Measurements from ENCODE around the gene DET1.
"Not testable (repeated sequence)": the region's sequence is repeated elsewhere in the genome, so short reads cannot be mapped to it uniquely, and the experiment has no call there.

Gene DET1

DNA sequence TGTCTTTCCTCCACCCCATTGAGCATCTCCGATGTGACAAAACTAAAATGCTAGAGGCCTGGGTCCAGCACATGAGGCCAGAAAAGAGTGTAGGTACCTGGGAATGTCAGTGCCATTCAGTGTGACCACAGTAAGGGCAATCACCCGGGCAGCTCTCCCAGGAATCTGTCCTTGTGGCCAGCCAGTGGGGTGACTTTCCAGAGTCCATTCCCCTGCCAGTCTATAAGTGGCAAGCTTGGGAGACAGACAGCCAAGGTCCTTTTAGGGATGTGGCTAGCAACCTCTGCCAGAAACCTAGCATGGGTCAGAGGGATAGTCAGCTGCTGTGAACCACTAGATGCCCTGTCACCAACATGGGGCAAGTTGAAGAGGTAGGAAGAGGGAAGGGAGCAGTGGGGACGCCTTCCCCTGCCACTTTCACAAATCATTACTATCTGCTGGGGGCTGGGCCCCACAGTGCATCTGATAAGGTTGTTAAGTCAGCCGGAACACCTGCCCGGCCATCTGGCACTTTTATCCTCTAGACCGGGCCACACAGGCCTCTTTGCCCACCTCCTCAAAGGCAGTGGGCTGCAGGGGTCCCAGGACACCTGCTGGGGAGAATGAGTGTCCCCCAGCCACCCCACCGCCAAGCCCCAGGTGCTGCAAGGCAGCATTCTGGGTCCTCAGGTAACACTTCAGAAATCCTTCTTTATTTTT lies 24.8 kb upstream of the DET1 start:
- Histone ChIP-seq H3K4me2 (no peak overlapping the region), H4K20me1 (no peaks in the 10 kb centered on the region), H3K4me3 (no peak overlapping the region), H3K36me3 (no peaks in the 10 kb centered on the region), H3K9ac (no peak overlapping the region), H3K9me3 (no peaks in the 10 kb centered on the region), H3K27ac (no peak overlapping the region), H3K27me3 (no peaks in the 10 kb centered on the region), H3K4me1 (no peaks in the 10 kb centered on the region)
- no peak for TF ChIP-seq Cebpa-rat (IDR thresholded peaks at IDR 0.05)

DNA sequence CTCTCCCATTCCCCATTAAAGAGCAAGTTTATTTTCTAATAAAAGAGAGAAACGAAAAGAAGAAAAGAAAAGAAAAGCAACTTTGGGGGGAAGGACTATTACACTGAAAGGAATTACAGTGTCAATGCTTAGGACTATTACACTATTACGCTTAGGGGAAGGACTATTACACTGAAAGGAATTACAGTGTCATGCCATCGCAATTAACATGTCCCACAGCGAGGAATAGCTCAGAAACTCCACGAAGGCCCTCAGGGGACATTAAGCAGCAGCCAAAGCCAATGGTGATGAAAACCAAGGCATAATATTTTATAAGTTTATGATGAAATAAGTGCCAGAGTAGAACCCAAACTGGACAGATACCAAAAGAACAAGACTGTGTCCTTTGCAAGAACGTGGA lies 22.1 kb upstream of the DET1 start:
- H3K36me3 ChIP-seq: no peaks in the 10 kb centered on the region
- no peaks in the 10 kb centered on the region for H3K9me3 ChIP-seq
- no peak overlapping the region for H3K4me2 ChIP-seq
- no peaks in the 10 kb centered on the region for H3K27me3 ChIP-seq
- no peak overlapping the region for H3K9ac ChIP-seq
- H3K4me1 ChIP-seq: no peaks in the 10 kb centered on the region
- TF ChIP-seq Cebpa-rat (IDR thresholded peaks at IDR 0.05): no peak
- H3K27ac ChIP-seq: no peak overlapping the region
- no peaks in the 10 kb centered on the region for H4K20me1 ChIP-seq
- no peak overlapping the region for H3K4me3 ChIP-seq

DNA sequence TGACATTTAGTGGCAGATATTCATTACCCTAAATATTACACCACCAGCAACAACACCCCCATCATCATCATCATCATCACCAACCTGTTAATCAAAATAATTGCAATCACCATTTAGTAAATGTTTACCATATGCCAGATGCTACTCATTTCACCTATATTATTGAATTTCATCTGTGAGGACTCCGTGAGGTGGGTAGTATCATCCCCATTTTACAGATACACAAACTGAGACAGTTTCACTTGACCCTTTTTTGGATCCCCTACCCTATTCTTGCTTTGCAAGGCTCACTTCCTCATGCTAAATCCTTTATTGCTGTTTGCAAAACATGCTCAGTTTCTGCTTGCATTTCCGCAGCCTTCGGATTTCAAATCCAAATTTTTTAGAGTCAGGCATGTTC lies 18.3 kb upstream of the DET1 start:
- Histone ChIP-seq H3K9ac (no peak overlapping the region), H3K4me3 (no peak overlapping the region), H3K9me3 (no peaks in the 10 kb centered on the region), H3K27ac (no peak overlapping the region), H3K4me2 (no peak overlapping the region), H3K27me3 (no peaks in the 10 kb centered on the region), H3K4me1 (no peaks in the 10 kb centered on the region), H4K20me1 (no peaks in the 10 kb centered on the region), H3K36me3 (no peaks in the 10 kb centered on the region)
- no peak for TF ChIP-seq Cebpa-rat (IDR thresholded peaks at IDR 0.05)

GRCh38 chr15:88563638-88564037 lies 17.2 kb upstream of the DET1 start:
- TF ChIP-seq Cebpa-rat (IDR thresholded peaks at IDR 0.05): no peak
- Histone ChIP-seq H3K4me2 (no peak overlapping the region), H3K27ac (no peak overlapping the region), H3K4me3 (no peak overlapping the region), H3K27me3 (no peaks in the 10 kb centered on the region), H3K9ac (no peak overlapping the region), H3K9me3 (no peaks in the 10 kb centered on the region), H3K36me3 (no peaks in the 10 kb centered on the region), H4K20me1 (no peaks in the 10 kb centered on the region), H3K4me1 (no peaks in the 10 kb centered on the region)

- H3K9ac ChIP-seq, H4K20me1 ChIP-seq, H3K36me3 ChIP-seq, H3K9me3 ChIP-seq, H3K4me1 ChIP-seq, H3K27me3 ChIP-seq, H3K4me2 ChIP-seq, H3K4me3 ChIP-seq, H3K27ac ChIP-seq: not testable (repeated sequence)
Observed at GRCh38 chr15:88559565-88559964, 13.1 kb upstream of the DET1 start.

DNA sequence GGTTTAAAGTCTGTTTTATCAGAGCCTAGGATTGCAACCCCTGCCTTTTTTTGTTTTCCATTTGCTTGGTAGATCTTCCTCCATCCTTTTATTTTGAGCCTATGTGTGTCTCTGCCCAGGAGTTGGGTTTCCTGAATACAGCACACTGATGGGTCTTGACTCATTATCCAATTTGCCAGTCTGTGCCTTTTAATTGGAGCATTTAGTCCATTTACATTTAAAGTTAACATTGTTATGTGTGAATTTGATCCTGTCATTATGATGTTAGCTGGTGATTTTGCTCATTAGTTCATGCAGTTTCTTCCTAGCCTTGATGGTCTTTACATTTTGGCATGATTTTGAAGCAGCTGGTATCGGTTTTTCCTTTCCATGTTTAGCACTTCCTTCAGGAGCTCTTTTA lies 11.5 kb upstream of the DET1 start:
- not testable (repeated sequence) for H3K4me3 ChIP-seq, H3K4me1 ChIP-seq, H3K27me3 ChIP-seq, H3K9me3 ChIP-seq, H3K4me2 ChIP-seq, H3K36me3 ChIP-seq, H3K27ac ChIP-seq, H4K20me1 ChIP-seq, H3K9ac ChIP-seq

DNA sequence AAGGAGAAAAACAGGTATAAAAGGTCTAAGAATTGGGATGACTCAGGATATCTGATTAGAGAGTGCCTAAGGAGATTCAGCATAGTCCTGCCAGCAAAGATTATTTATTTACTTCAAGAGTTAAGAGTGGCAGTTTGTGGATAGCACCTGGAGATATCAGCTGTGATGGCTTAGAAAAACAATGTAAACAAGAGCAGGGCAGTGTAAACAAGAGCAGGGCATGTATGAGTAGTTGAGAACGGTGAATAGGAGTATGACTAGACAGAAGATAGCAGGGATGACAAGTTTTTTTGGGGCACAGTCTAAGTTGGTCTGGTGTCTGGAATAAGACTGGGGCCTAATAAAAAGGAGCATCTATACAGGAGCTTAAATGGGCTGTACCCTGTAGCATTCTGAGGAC lies 1.5 kb upstream of the DET1 start:
- not testable (repeated sequence) for H3K9ac ChIP-seq, H3K36me3 ChIP-seq, H3K4me1 ChIP-seq, H3K4me3 ChIP-seq, H3K9me3 ChIP-seq, H3K27me3 ChIP-seq, H3K27ac ChIP-seq, H4K20me1 ChIP-seq, H3K4me2 ChIP-seq

DNA sequence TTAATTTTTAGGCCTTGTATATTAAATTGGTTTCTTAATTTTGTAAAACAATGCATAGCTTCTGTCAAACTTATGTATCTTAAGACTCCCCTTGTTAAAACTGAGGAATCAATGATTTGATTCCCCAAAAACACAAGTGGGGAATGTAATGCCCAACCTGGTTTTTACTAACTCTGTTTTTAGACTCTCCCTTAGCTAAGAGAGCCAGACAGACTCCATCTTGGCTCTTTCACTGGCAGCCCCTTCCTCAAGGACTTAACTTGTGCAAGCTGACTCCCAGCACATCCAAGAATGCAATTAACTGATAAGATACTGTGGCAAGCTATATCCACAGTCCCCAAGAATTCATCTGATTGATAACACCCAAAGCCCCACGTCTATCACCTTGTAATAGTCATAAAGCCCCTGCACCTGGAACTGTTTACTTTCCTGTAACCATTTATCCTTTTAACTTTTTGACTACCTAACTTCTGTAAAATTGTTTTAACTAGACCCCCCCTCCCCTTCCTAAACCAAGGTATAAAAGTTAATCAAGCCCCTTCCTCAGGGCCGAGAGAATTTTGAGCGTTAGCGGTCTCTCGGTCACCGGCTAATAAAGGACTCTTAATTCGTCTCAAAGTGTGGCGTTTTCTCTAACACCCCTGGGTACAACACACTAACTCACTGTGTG lies 768 bp downstream of the DET1 start:
- Histone ChIP-seq H3K4me2 (peak overlapping the region; percentile 72), H3K9ac (peak overlapping the region; percentile 73), H3K4me3 (peak overlapping the region; percentile 75), H3K27ac (peak overlapping the region; percentile 72)
- H3K9me3 ChIP-seq, H3K36me3 ChIP-seq, H4K20me1 ChIP-seq, H3K4me1 ChIP-seq, H3K27me3 ChIP-seq: not testable (repeated sequence)

- no peak for TF ChIP-seq Cebpa-rat (IDR thresholded peaks at IDR 0.05)
- H3K4me1 ChIP-seq: no peaks in the 10 kb centered on the region
Observed at GRCh38 chr15:88543065-88543776, 3.3 kb downstream of the DET1 start.

DNA sequence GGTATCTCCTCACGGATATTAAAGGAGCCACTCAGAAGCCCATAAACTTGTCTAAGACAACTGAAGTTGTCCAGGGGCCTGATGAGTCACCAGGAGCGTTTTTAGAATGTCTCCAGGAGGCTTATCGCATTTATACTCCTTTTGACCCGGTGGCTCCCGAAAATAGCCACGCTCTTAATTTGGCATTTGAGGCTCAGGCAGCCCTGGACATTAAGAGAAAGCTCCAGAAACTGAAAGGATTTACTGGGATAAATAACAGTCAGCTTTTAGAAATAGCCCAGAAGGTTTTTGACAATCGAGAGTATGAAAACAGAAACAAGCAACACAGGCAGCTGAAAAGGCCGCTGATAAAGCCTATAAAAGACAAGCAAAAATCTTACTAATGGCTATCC lies 4.1 kb downstream of the DET1 start:
- Histone ChIP-seq H3K9me3 (no peaks in the 10 kb centered on the region), H3K36me3 (peaks cover 9% of the 10 kb centered on the region; the same call in 1 of the 2 replicates), H3K4me2 (no peak overlapping the region), H3K27me3 (no peaks in the 10 kb centered on the region), H3K4me1 (no peaks in the 10 kb centered on the region), H3K27ac (no peak overlapping the region), H3K9ac (no peak overlapping the region), H3K4me3 (no peak overlapping the region), H4K20me1 (no peaks in the 10 kb centered on the region)
- TF ChIP-seq Cebpa-rat (IDR thresholded peaks at IDR 0.05): no peak

More at GRCh38 chr15:88543065-88543776, 3.3 kb downstream of the DET1 start:
- H3K9me3 ChIP-seq: no peaks in the 10 kb centered on the region
- H3K4me2 ChIP-seq: no peak overlapping the region
- H3K9ac ChIP-seq: no peak overlapping the region
- no peak overlapping the region for H3K27ac ChIP-seq
- H4K20me1 ChIP-seq: no peaks in the 10 kb centered on the region
- no peaks in the 10 kb centered on the region for H3K27me3 ChIP-seq
- peaks cover 9% of the 10 kb centered on the region; the same call in 1 of the 2 replicates for H3K36me3 ChIP-seq
- H3K4me3 ChIP-seq: no peak overlapping the region
